Central memory CD8-positive, alpha-beta T cell (primary cell): ENCODE measurements around the gene RADIL.
"Not testable (repeated sequence)": the region's sequence is repeated elsewhere in the genome, so short reads cannot be mapped to it uniquely, and the experiment has no call there.

Source experiments
- ATAC-seq: fragments of 150-1000 bp; cut with Tn5 transposase; replicated peaks from 2 replicates; pipeline ENCODE4 v1.10.0; 2022; ENCODE audit warnings: mild to moderate bottlenecking, moderate FRiP score, moderate number of reproducible peaks; ENCODE audit not compliant: poor library complexity, severe bottlenecking; ENCODE audit errors: extremely low read depth
- DNase-seq, 2 donors: peaks; one replicate each; pipeline ENCODE4 v3.0.0; 2021; ENCODE audit warnings: low spot score in 2 of 2
- H3K27ac Mint-ChIP-seq: one replicate; pipeline ENCODE4 v1.8.0; 2022; ENCODE audit warnings: low read depth, mild to moderate bottlenecking, moderate library complexity, mixed read lengths
- H3K27me3 Mint-ChIP-seq: one replicate; pipeline ENCODE4 v1.8.0; 2022; ENCODE audit warnings: mixed read lengths
- H3K36me3 Mint-ChIP-seq: one replicate; pipeline ENCODE4 v1.8.0; 2022; ENCODE audit warnings: mild to moderate bottlenecking, moderate library complexity, mixed read lengths; ENCODE audit not compliant: insufficient read depth
- H3K4me1 Mint-ChIP-seq: one replicate; pipeline ENCODE4 v1.8.0; 2022; ENCODE audit warnings: mixed read lengths
- H3K4me3 Mint-ChIP-seq: one replicate; pipeline ENCODE4 v1.8.0; 2022; ENCODE audit warnings: mild to moderate bottlenecking, moderate library complexity, mixed read lengths
- H3K9me3 Mint-ChIP-seq: one replicate; pipeline ENCODE4 v1.8.0; 2022; ENCODE audit warnings: mixed read lengths

Gene RADIL

GRCh38 chr7:4803397-4804241 is 79.9 kb downstream of the RADIL start:
- H3K27ac Mint-ChIP-seq: no peak overlapping the region
- no peaks in the 10 kb centered on the region for H3K27me3 Mint-ChIP-seq
- H3K36me3 Mint-ChIP-seq: peaks cover 7% of the 10 kb centered on the region
- ATAC-seq (no peak), DNase-seq (no peak)
- no peaks in the 10 kb centered on the region for H3K4me1 Mint-ChIP-seq
- H3K4me3 Mint-ChIP-seq: no peak overlapping the region
- H3K9me3 Mint-ChIP-seq: no peaks in the 10 kb centered on the region

DNA sequence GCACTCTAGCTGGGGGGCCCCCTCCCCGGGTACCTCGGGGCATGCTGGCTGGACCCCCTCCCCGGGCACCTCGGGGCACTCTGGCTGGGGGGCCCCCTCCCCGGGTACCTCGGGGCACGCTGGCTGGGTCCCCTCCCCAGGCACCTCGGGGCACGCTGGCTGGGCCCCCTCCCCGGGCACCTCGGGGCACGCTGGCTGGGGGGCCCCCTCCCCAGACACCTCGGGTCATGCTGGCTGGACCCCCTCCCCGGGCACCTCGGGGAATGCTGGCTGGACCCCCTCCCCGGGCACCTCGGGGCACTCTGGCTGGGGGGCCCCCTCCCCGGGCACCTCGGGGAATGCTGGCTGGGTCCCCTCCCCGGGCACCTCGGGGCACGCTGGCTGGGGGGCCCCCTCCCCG is 80.9 kb downstream of the RADIL start:
- not testable (repeated sequence) for ATAC-seq, H3K36me3 Mint-ChIP-seq, H3K27me3 Mint-ChIP-seq, DNase-seq, H3K4me3 Mint-ChIP-seq, H3K27ac Mint-ChIP-seq, H3K4me1 Mint-ChIP-seq, H3K9me3 Mint-ChIP-seq

DNA sequence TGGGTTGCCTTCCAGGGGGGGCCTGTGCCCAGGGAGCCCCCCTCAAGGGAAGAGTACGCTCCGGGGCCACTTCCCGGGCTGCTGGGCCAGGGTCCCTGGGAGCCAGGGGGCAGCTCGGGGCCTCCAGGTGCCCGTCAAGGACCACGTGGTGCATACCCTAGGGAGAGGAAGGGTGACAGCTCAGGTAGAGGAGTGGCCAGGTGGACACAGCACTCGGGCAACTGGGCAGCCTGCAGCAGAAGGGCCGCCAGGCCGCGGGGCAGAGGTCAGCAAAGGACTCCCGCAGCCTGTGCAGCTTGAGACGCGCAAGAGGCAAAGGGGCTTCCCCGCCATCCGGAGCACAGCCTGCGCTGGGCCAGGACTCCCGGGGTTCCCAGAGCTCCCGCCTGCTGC is 81.7 kb downstream of the RADIL start:
- no peak for ATAC-seq
- Mint-ChIP-seq H3K27me3 (no peaks in the 10 kb centered on the region), H3K4me1 (no peaks in the 10 kb centered on the region), H3K9me3 (no peaks in the 10 kb centered on the region), H3K36me3 (peaks cover 5% of the 10 kb centered on the region), H3K27ac (no peak overlapping the region), H3K4me3 (no peak overlapping the region)
- DNase-seq: no peak

GRCh38 chr7:4800926-4801838 is 82.3 kb downstream of the RADIL start:
- Mint-ChIP-seq H3K27ac (no peak overlapping the region), H3K4me1 (no peaks in the 10 kb centered on the region), H3K4me3 (no peak overlapping the region), H3K36me3 (peaks cover 5% of the 10 kb centered on the region), H3K27me3 (no peaks in the 10 kb centered on the region), H3K9me3 (no peaks in the 10 kb centered on the region)
- no peak for DNase-seq
- no peak for ATAC-seq

DNA sequence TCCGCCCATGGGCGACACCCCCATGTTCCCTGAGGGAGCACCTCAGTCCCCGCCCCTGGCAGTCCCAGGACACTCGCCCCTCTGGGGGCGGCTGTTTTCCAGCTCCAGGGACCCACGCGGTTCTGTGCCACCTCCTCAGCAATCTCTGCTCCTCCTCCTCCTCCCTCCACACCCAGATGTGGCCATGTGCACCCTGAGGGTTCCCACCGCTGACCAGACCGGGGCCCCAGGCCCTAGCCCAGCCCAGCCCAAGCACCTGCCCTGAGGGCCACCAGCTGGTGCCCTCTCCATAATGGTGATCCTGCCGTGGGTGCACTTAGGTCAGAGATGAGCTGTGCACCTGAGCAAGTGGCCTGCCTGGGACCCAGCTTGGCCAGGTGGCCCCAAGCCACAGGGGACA is 83.0 kb downstream of the RADIL start:
- Mint-ChIP-seq H3K4me1 (no peaks in the 10 kb centered on the region), H3K9me3 (no peaks in the 10 kb centered on the region), H3K27ac (no peak overlapping the region), H3K27me3 (no peaks in the 10 kb centered on the region), H3K36me3 (peaks cover 5% of the 10 kb centered on the region), H3K4me3 (no peak overlapping the region)
- ATAC-seq (no peak), DNase-seq (no peak)

DNA sequence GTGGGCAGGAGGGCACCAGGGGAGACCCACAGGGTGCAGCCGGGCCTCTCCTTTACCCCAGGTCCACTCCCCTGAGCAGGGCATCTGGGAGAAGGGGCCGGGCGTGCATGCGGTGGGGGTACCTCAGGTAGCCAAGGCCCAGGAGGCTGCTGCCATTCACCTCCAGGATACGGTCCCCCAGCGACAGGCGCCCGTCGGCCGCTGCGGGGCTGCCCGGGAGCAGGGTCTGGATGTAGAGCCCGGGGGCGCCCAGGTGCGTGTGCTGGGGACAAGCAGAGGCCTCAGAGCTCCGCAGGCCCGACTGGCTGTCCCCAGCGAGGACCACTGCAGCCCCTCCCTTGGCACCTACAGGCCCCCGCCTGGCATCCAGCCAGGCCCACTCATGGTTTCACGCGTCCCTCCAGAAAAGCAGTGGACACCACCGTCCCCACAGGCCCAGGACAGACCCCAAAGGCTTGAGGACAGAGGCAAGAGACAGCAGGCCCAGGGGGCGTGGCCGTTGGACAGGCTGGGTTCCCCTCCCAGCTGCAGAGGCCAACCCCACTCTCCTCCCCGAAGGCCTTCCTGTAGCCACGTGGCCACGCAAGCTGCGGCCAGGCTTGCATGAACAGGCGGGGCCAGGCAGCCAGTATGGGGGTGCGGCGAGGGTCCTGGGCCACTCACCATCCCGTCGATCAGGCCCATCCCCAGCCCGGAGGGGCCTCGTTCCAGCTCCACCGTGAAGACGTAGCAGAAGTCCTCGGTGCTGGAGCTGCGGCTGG is 83.8 kb downstream of the RADIL start:
- no peak overlapping the region for H3K4me3 Mint-ChIP-seq
- no peaks in the 10 kb centered on the region for H3K4me1 Mint-ChIP-seq
- ATAC-seq: no peak
- peaks cover 5% of the 10 kb centered on the region for H3K36me3 Mint-ChIP-seq
- H3K27ac Mint-ChIP-seq: no peak overlapping the region
- H3K9me3 Mint-ChIP-seq: no peaks in the 10 kb centered on the region
- no peak for DNase-seq
- H3K27me3 Mint-ChIP-seq: no peaks in the 10 kb centered on the region

GRCh38 chr7:4798706-4799235 is 84.7 kb downstream of the RADIL start:
- H3K27ac Mint-ChIP-seq: no peak overlapping the region
- peaks cover 5% of the 10 kb centered on the region for H3K36me3 Mint-ChIP-seq
- DNase-seq (no peak), ATAC-seq (no peak)
- no peaks in the 10 kb centered on the region for H3K4me1 Mint-ChIP-seq
- H3K9me3 Mint-ChIP-seq: no peaks in the 10 kb centered on the region
- H3K27me3 Mint-ChIP-seq: no peaks in the 10 kb centered on the region
- no peak overlapping the region for H3K4me3 Mint-ChIP-seq

GRCh38 chr7:4797858-4798705 is 85.4 kb downstream of the RADIL start:
- Mint-ChIP-seq H3K27me3 (no peaks in the 10 kb centered on the region), H3K4me3 (no peak overlapping the region), H3K27ac (no peak overlapping the region), H3K9me3 (no peaks in the 10 kb centered on the region), H3K4me1 (no peaks in the 10 kb centered on the region), H3K36me3 (peaks cover 4% of the 10 kb centered on the region)
- ATAC-seq (peak; percentile 57), DNase-seq (peak in 1 of 2 donors; percentile 54)

DNA sequence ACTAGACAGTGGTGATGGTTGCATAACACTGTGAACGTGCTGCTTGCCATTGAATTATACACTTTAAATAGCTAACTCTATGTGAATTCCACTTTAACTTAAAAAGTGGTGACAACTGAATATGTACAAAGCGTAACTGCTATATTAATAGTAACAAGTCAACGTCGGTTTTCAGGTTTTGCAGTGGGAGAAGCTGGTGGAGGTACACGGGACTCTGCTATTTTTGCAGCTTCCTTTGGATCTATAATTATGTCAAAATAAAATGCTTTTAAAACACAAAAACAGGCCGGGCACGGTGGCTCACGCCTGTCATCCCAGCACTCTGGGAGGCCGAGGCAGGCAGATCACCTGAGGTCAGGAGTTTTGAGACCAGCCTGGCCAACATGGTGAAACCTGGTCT is 87.1 kb downstream of the RADIL start:
- Mint-ChIP-seq H3K36me3 (peaks cover 8% of the 10 kb centered on the region), H3K9me3 (no peaks in the 10 kb centered on the region), H3K4me3 (no peak overlapping the region), H3K27ac (no peak overlapping the region), H3K4me1 (no peaks in the 10 kb centered on the region), H3K27me3 (no peaks in the 10 kb centered on the region)
- DNase-seq (no peak), ATAC-seq (no peak)

DNA sequence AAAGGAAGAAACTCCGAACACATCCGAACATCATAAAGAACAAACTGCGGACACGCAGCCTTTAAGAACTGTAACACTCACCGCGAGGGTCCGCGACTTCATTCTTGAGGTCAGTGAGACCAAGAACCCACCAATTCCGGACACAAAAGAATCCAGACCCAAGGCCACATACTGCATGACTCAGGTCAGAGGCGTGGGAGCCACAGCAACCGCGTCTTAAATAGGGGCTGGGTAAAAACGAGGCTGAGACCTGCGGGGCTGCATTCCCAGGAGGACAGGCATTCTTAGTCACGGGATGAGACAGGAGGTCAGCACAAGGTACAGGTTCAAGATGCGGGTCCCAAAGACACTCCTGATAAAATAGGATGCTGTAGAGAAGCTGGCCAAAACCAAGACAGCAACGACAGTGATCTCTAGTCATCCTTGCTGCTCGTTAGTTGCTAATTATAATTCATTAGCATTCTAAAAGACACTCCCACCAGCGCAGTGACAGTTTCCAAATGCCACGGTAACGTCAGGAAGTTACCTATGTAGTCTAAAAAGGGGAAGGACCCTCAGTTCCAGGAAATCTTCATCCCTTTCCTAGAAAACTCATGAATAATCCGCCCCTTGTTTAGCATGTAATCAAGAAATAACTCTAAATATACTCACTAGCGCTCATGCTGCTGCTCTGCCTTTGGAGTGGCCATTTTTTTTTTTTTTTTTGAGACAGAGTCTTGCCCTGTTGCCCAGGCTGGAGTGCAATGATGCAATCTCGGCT is 88.7 kb downstream of the RADIL start:
- H3K36me3 Mint-ChIP-seq: peaks cover 7% of the 10 kb centered on the region
- H3K4me1 Mint-ChIP-seq: no peaks in the 10 kb centered on the region
- no peaks in the 10 kb centered on the region for H3K27me3 Mint-ChIP-seq
- no peak for ATAC-seq
- no peak overlapping the region for H3K4me3 Mint-ChIP-seq
- DNase-seq: no peak
- no peak overlapping the region for H3K27ac Mint-ChIP-seq
- H3K9me3 Mint-ChIP-seq: no peaks in the 10 kb centered on the region

GRCh38 chr7:4794171-4794570 is 89.3 kb downstream of the RADIL start:
- ATAC-seq, H3K36me3 Mint-ChIP-seq, H3K27me3 Mint-ChIP-seq, H3K27ac Mint-ChIP-seq, DNase-seq, H3K9me3 Mint-ChIP-seq, H3K4me3 Mint-ChIP-seq, H3K4me1 Mint-ChIP-seq: not testable (repeated sequence)
